A549 (cell line): Measurements from ENCODE around the gene ATXN7. TPM values are rescaled to one million over a fixed set of nuclear protein-coding genes. Genes with fewer than 3 reads are reported as not detected.

Experiments used
- ATAC-seq, 2 experiments: fragments of 200-7000 bp in 1 of 2; fragments of >200 bp in 1 of 2; cut with Nextera tagmentation in 1 of 2; cut with Tn5 transposase in 1 of 2; 3 replicates each; pipeline versions ENCODE4 v1.8.0 to v1.9.1; 2018 to 2020; ENCODE audit warnings: mild to moderate bottlenecking in 1 of 2, moderate library complexity in 1 of 2
- CTCF ChIA-PET: fragments of 300-600 bp; sonication (Branson Sonifier 250); formaldehyde crosslinking; extraction: SDS; loops from one replicate; lab custom pipeline; 2021; ENCODE audit warnings: antibody characterized with exemption, inconsistent platforms; lab: Yijun Ruan, JAX
- POLR2A ChIA-PET: fragments of 350-600 bp; formaldehyde crosslinking; extraction: SDS; loops from one replicate; lab custom pipeline; 2021; ENCODE audit warnings: antibody characterized with exemption, inconsistent platforms; lab: Yijun Ruan, JAX
- DNase-seq, 2 experiments: peaks; one replicate each; pipeline versions ENCODE4 v3.0.0 to v3.0.0-alpha.2; 2011 to 2016; ENCODE audit warnings: low read depth in 1 of 2, low spot score in 1 of 2
- FAIRE-seq: peaks from 2 replicates; lab custom pipeline; 2011; peaks lifted over from hg19 to GRCh38; lab: Jason Lieb, UNC
- H3K27ac ChIP-seq, 2 experiments: fragments of >200 bp; sonication (Bioruptor Twin); formaldehyde crosslinking; 3 replicates each; pipeline ENCODE4 v1.5.1; 2016 to 2017
- H3K4me1 ChIP-seq: fragments of >200 bp; sonication (Bioruptor Twin); formaldehyde crosslinking; 3 replicates; pipeline ENCODE4 v1.6.1; 2016
- H3K4me2 ChIP-seq: fragments of >200 bp; sonication (Bioruptor Twin); formaldehyde crosslinking; 3 replicates; pipeline ENCODE4 v1.6.1; 2016
- H3K4me3 ChIP-seq: fragments of >200 bp; sonication (Bioruptor Twin); formaldehyde crosslinking; 3 replicates; pipeline ENCODE4 v1.5.1; 2016
- H3K9me3 ChIP-seq: fragments of >200 bp; sonication (Bioruptor Twin); formaldehyde crosslinking; 3 replicates; pipeline ENCODE4 v1.6.1; 2016
- BHLHE40 ChIP-seq: IDR thresholded peaks from 2 replicates; pipeline ENCODE4 v1.6.1; 2012; ENCODE audit warnings: low read depth, low read length, inconsistent platforms
- CBX2 ChIP-seq: fragments of 200-600 bp; sonication (generic); IDR thresholded peaks from 2 replicates; pipeline ENCODE4 v1.6.1; 2016; ENCODE audit warnings: low read depth, mild to moderate bottlenecking, borderline replicate concordance
- CEBPB ChIP-seq, 2 experiments: fragments of >200 bp in 1 of 2; sonication (Bioruptor Twin) in 1 of 2; formaldehyde crosslinking in 1 of 2; IDR thresholded peaks; 2 replicates each; pipeline ENCODE4 v1.6.1; 2012 to 2016
- CHD2 ChIP-seq: fragments of 150-350 bp; IDR thresholded peaks from 2 replicates; pipeline ENCODE4 v1.6.1; 2014; ENCODE audit warnings: low read length; ENCODE audit not compliant: partially characterized antibody
- FOSB ChIP-seq: fragments of 250-450 bp; sonication (Bioruptor Pico); IDR thresholded peaks from 2 replicates; pipeline ENCODE4 v1.5.0; 2020; ENCODE audit warnings: mild to moderate bottlenecking, moderate library complexity
- HDAC2 ChIP-seq: fragments of 200-600 bp; sonication (generic); IDR thresholded peaks from 2 replicates; pipeline ENCODE4 v1.6.1; 2016
- HEYL ChIP-seq: fragments of 250-450 bp; sonication (Bioruptor Pico); IDR thresholded peaks from 2 replicates; pipeline ENCODE4 v1.8.0; 2021; ENCODE audit warnings: mild to moderate bottlenecking, moderate library complexity
- HOXB5 ChIP-seq: fragments of 250-450 bp; sonication (Bioruptor Pico); IDR thresholded peaks from 2 replicates; pipeline ENCODE4 v1.5.0; 2020; ENCODE audit warnings: mild to moderate bottlenecking, moderate library complexity
- KDM1A ChIP-seq: fragments of 200-600 bp; sonication (generic); IDR thresholded peaks from 2 replicates; pipeline ENCODE4 v1.6.1; 2016; ENCODE audit warnings: low read depth, mild to moderate bottlenecking
- MAFK ChIP-seq: fragments of 450-650 bp; IDR thresholded peaks from 2 replicates; pipeline ENCODE4 v1.6.1; 2014; ENCODE audit not compliant: partially characterized antibody
- MYC ChIP-seq: IDR thresholded peaks from 2 replicates; pipeline ENCODE4 v1.6.1; 2012; ENCODE audit warnings: mild to moderate bottlenecking, inconsistent platforms, low read length, improper control_type of control experiment, borderline replicate concordance
- NPAS2 ChIP-seq: fragments of 250-450 bp; sonication (Bioruptor Pico); IDR thresholded peaks from 2 replicates; pipeline ENCODE4 v1.8.0; 2022; ENCODE audit warnings: mild to moderate bottlenecking, moderate library complexity, borderline replicate concordance
- RAD21 ChIP-seq, 2 experiments: fragments of >200 bp in 1 of 2; sonication (Bioruptor Twin) in 1 of 2; formaldehyde crosslinking in 1 of 2; IDR thresholded peaks in 1 of 2; conservative IDR thresholded peaks in 1 of 2; 2 replicates in 1 of 2; 3 replicates in 1 of 2; pipeline ENCODE4 v1.6.1; 2012 to 2018; ENCODE audit warnings: inconsistent platforms in 1 of 2
- RARB ChIP-seq: fragments of 250-450 bp; sonication (Bioruptor Pico); IDR thresholded peaks from 2 replicates; pipeline ENCODE4 v1.8.0; 2021; ENCODE audit warnings: mild to moderate bottlenecking, moderate library complexity
- REST ChIP-seq: fragments of 200-600 bp; sonication (generic); IDR thresholded peaks from 2 replicates; pipeline ENCODE4 v1.6.1; 2016; ENCODE audit warnings: antibody characterized with exemption, mild to moderate bottlenecking, moderate library complexity
- RNF2 ChIP-seq: fragments of 200-600 bp; sonication (generic); IDR thresholded peaks from 2 replicates; pipeline ENCODE4 v1.6.1; 2016; ENCODE audit warnings: low read depth, mild to moderate bottlenecking, antibody characterized with exemption, moderate library complexity, borderline replicate concordance
- ZFP36 ChIP-seq: fragments of 450-650 bp; IDR thresholded peaks from 2 replicates; pipeline ENCODE4 v1.6.1; 2014; ENCODE audit warnings: borderline replicate concordance; ENCODE audit not compliant: partially characterized antibody
- WGBS: methylation state at CpG from one replicate; pipeline ENCODE4 v1.1.6; 2017; ENCODE audit errors: missing lambda C conversion rate; 5-methylcytosine and 5-hydroxymethylcytosine counted together
- polyA plus RNA-seq, 4 experiments: library from polyadenylated mRNA; depleted of rRNA in 3 of 4; stranded (reverse); fragments of >200 nt; fragmentation: RNase III in 1 of 4; extraction: RNeasy Plus Mini Kit Qiagen cat#74134 plus additional on column Dnase treatment in 1 of 4; gene quantifications; 2 replicates in 3 of 4; 3 replicates in 1 of 4; pipeline ENCODE4 v1.2.3, GENCODE V29; 2011 to 2017
- TF ChIP-seq, protein P1 (sequence below): IDR thresholded peaks from 2 replicates; pipeline ENCODE4 v1.6.1; 2012; ENCODE audit warnings: low read depth, borderline replicate concordance
- TF ChIP-seq, protein P2 (sequence below): fragments of 450-650 bp; IDR thresholded peaks from 2 replicates; pipeline ENCODE4 v1.6.1; 2014; ENCODE audit warnings: antibody characterized with exemption
- TF ChIP-seq, protein P3 (sequence below): fragments of >200 bp; sonication (Bioruptor Twin); formaldehyde crosslinking; IDR thresholded peaks from 3 replicates; pipeline ENCODE4 v1.5.1; 2016

ATXN7 gene
- polyA plus RNA-seq, 2 of the 4 experiments (the other 2 are of a cell fraction), result 5.4 to 7.3 TPM

DNA sequence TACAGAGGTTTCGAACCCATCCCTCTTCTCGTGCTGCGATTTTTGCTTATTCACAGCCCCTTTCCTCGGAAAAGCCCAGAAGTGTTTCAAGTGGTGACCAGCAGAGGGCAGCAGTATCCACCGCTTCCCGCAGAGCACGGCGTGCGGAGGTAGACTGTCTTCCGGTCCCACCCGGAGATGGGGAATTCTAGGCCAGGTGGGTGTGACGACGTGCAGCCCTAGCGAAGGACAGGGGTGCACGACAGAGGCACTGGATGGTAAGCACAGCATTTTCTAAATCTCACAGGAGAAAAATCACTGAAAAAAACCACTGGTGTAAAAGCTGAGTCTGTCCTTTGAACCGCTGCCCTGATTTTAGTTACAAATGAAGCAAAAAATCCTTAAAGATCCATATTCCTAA lies 167.1 kb downstream of the ATXN7 start (continued):
- TF ChIP-seq NPAS2 (CRISPR knock-in tag) (no peak), CHD2 (no peak), RNF2 (no peak), BHLHE40 (no peak), CBX2 (no peak), RAD21 (conservative IDR thresholded peaks at IDR 0.05 in 1 of 2, IDR thresholded peaks at IDR 0.05 in 1 of 2) (peak; percentile 96 to 97), CEBPB (IDR thresholded peaks at IDR 0.05) (no peak), RARB (CRISPR knock-in tag) (no peak), FOSB (CRISPR knock-in tag) (no peak), HOXB5 (CRISPR knock-in tag) (peak; percentile 61; the same call in 1 of the 2 replicates), HEYL (no peak), KDM1A (no peak), MYC (0 out of 2 replicates have a peak, but pooled peaks have one; percentile 31), REST (no peak)
- TF ChIP-seq, protein P1, sequence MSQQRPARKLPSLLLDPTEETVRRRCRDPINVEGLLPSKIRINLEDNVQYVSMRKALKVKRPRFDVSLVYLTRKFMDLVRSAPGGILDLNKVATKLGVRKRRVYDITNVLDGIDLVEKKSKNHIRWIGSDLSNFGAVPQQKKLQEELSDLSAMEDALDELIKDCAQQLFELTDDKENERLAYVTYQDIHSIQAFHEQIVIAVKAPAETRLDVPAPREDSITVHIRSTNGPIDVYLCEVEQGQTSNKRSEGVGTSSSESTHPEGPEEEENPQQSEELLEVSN, result peak; percentile 76; the same call in 1 of the 2 replicates
- TF ChIP-seq, protein P2, sequence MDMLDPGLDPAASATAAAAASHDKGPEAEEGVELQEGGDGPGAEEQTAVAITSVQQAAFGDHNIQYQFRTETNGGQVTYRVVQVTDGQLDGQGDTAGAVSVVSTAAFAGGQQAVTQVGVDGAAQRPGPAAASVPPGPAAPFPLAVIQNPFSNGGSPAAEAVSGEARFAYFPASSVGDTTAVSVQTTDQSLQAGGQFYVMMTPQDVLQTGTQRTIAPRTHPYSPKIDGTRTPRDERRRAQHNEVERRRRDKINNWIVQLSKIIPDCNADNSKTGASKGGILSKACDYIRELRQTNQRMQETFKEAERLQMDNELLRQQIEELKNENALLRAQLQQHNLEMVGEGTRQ, result no peak
- TF ChIP-seq, protein P3, sequence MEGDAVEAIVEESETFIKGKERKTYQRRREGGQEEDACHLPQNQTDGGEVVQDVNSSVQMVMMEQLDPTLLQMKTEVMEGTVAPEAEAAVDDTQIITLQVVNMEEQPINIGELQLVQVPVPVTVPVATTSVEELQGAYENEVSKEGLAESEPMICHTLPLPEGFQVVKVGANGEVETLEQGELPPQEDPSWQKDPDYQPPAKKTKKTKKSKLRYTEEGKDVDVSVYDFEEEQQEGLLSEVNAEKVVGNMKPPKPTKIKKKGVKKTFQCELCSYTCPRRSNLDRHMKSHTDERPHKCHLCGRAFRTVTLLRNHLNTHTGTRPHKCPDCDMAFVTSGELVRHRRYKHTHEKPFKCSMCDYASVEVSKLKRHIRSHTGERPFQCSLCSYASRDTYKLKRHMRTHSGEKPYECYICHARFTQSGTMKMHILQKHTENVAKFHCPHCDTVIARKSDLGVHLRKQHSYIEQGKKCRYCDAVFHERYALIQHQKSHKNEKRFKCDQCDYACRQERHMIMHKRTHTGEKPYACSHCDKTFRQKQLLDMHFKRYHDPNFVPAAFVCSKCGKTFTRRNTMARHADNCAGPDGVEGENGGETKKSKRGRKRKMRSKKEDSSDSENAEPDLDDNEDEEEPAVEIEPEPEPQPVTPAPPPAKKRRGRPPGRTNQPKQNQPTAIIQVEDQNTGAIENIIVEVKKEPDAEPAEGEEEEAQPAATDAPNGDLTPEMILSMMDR, result peak; percentile 74
- TF ChIP-seq, all 56 proteins: peak for 12

DNA sequence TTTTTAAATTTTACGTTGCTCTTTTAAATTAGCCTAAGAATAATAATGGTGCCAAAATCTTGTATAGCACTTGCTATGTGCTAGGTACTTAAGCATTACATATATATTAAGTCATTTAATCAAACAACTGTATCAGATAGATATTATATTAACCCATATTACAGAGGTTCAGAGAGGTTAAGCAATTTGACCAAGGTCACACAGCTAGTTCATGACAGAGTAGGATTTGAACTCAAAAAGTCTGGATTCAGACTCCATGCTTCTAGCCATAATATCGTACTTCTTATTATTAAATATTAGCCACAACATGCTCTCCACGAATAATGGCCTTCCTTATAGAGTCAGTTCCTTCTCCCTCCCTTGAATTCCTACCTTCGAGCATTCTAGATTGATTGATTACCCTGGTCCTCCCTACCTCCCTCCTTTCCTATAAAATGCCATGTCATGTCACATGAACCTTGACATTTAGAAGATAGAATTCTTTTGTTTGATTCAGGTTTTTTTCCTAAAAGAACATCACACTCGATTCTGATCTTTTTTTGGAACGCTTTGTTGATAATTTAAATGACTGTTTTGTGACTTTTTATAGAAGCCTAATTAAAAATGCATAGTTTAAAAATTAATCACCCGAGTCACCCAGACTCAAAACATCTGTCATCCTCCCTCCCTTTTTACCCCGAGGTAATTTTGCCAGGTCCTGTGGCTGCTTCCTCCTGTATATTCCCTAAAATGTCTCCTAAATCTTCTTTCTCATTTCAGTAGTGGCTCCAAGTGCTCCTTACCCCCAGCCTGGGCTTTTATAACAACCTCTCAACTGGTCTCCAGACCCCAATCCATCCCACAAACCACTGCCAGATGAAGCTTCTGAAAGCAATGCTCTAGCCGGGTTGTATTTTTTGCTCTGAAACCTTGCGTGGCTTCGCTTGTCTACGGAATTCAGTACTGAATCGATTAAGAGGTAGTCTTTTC lies 168.2 kb downstream of the ATXN7 start:
- H3K4me1 ChIP-seq, result peaks cover 12% of the 10 kb centered on the region
- no peak overlapping the region; the same call in 2 of the 3 replicates for H3K4me2 ChIP-seq
- peaks cover 16% of the 10 kb centered on the region for H3K9me3 ChIP-seq
- ChIA-PET POLR2A (no interaction called here), CTCF (interaction anchor here (0.6 to 6.6 kb wide), 34 partner anchors 7 to 453 kb away, joined by 3 to 54 read pairs (median 6); partner anchors contain the start of gene PRICKLE2)
- ATAC-seq (no peak), FAIRE-seq (no peak), DNase-seq (no peak)
- no peak overlapping the region for H3K4me3 ChIP-seq
- TF ChIP-seq KDM1A, result peak; percentile 36; the same call in 1 of the 2 replicates
- TF ChIP-seq MAFK, result peak; percentile 8
- TF ChIP-seq HDAC2, result no peak
- peak; percentile 30 for TF ChIP-seq ZFP36
- H3K27ac ChIP-seq, result peak overlapping the region; percentile 84 to 85
- 73% methylated on average over 13 of the region's 13 CpGs for WGBS
